SK-N-SH (cell line): Measurements from ENCODE around the gene QSER1. TPM values are rescaled to one million over a fixed set of nuclear protein-coding genes. Genes with fewer than 3 reads are reported as not detected.

ENCODE experiments used
- CTCF ChIA-PET: fragments of 300-600, 350-600 bp; formaldehyde crosslinking; extraction: SDS; loops from one replicate; lab custom pipeline; 2021; lab: Yijun Ruan, JAX
- POLR2A ChIA-PET: fragments of 350-600 bp; sonication (Branson Sonifier 250); formaldehyde crosslinking; extraction: SDS; loops from one replicate; lab custom pipeline; 2020; ENCODE audit warnings: antibody characterized with exemption, inconsistent platforms; lab: Yijun Ruan, JAX
- DNase-seq: peaks from one replicate; pipeline ENCODE4 v3.0.0; 2012
- H2AFZ ChIP-seq: fragments of 200-600 bp; sonication (generic); 2 replicates; pipeline ENCODE4 v1.8.1; 2016; ENCODE audit warnings: antibody characterized with exemption, mild to moderate bottlenecking, low read depth
- H3F3A ChIP-seq: fragments of 200-600 bp; sonication (generic); replicated peaks from 2 replicates; pipeline ENCODE3; 2016; ENCODE audit warnings: antibody characterized with exemption, mild to moderate bottlenecking; ENCODE audit not compliant: insufficient read depth
- H3K27ac ChIP-seq, 2 experiments: fragments of 200-500 bp in 1 of 2; fragments of 200-600 bp in 1 of 2; sonication (Bioruptor generic) in 1 of 2; sonication (generic), shearing (Covaris generic) in 1 of 2; 2 replicates each; pipeline versions ENCODE4 v1.5.1 to v1.6.1; 2014 to 2016; ENCODE audit warnings: low read depth in 2 of 2, inconsistent platforms in 1 of 2, low read length in 1 of 2, mild to moderate bottlenecking in 1 of 2, mixed read lengths in 1 of 2
- H3K27me3 ChIP-seq: fragments of 200-600 bp; sonication (generic), shearing (Covaris generic); 2 replicates; pipeline ENCODE4 v1.6.1; 2016; ENCODE audit warnings: mixed run types; ENCODE audit not compliant: insufficient read depth
- H3K36me3 ChIP-seq, 2 experiments: fragments of 200-500 bp in 1 of 2; fragments of 200-600 bp in 1 of 2; sonication (Bioruptor generic) in 1 of 2; sonication (generic) in 1 of 2; replicated peaks in 1 of 2; 2 replicates each; pipeline versions ENCODE3 to v1.5.1; 2014 to 2016; ENCODE audit warnings: low read length in 1 of 2, mild to moderate bottlenecking in 1 of 2; ENCODE audit not compliant: insufficient read depth in 2 of 2, control insufficient read depth in 1 of 2
- H3K4me1 ChIP-seq, 2 experiments: fragments of 200-500 bp in 1 of 2; fragments of 200-600 bp in 1 of 2; sonication (Bioruptor generic) in 1 of 2; sonication (generic), shearing (Covaris generic) in 1 of 2; 2 replicates each; pipeline versions ENCODE4 v1.5.1 to v1.6.1; 2014 to 2016; ENCODE audit warnings: low read depth in 1 of 2, low read length in 1 of 2, mixed run types in 1 of 2; ENCODE audit not compliant: insufficient read depth in 2 of 2, control insufficient read depth in 1 of 2
- H3K4me2 ChIP-seq: fragments of 200-600 bp; sonication (generic), shearing (Covaris generic); 2 replicates; pipeline ENCODE4 v1.6.1; 2017; ENCODE audit warnings: mixed run types
- H3K4me3 ChIP-seq, 2 experiments: fragments of 200-500 bp in 1 of 2; fragments of 200-600 bp in 1 of 2; sonication (Bioruptor generic) in 1 of 2; sonication (generic), shearing (Covaris generic) in 1 of 2; 2 replicates each; pipeline versions ENCODE4 v1.5.1 to v1.8.1; 2014 to 2016; ENCODE audit warnings: low read depth in 2 of 2, inconsistent platforms in 1 of 2, low read length in 1 of 2, mild to moderate bottlenecking in 1 of 2, mixed read lengths in 1 of 2, moderate library complexity in 1 of 2
- H3K79me2 ChIP-seq: fragments of 200-600 bp; sonication (generic); 2 replicates; pipeline ENCODE4 v1.8.1; 2017; ENCODE audit warnings: mild to moderate bottlenecking; ENCODE audit not compliant: insufficient read depth
- H3K9ac ChIP-seq: fragments of 200-600 bp; sonication (generic); 2 replicates; pipeline ENCODE4 v1.6.1; 2017; ENCODE audit warnings: mixed run types
- H3K9me2 ChIP-seq: fragments of 200-600 bp; sonication (generic); 2 replicates; pipeline ENCODE4 v1.6.1; 2017; ENCODE audit warnings: mixed run types
- H3K9me3 ChIP-seq: fragments of 200-600 bp; sonication (generic); 2 replicates; pipeline ENCODE4 v1.6.1; 2017; ENCODE audit warnings: mixed run types, mild to moderate bottlenecking, moderate library complexity
- H4K20me1 ChIP-seq: fragments of 200-600 bp; sonication (generic); 2 replicates; pipeline ENCODE4 v1.6.1; 2017; ENCODE audit warnings: mild to moderate bottlenecking, mixed run types; ENCODE audit not compliant: insufficient read depth
- CTCF ChIP-seq: fragments of 200-600 bp; sonication (generic); IDR thresholded peaks from 2 replicates; pipeline ENCODE4 v1.6.1; 2017; ENCODE audit warnings: antibody characterized with exemption, mild to moderate bottlenecking, moderate library complexity
- ELF1 ChIP-seq: IDR thresholded peaks from 2 replicates; pipeline ENCODE4 v1.4.0; 2012
- FOSL2 ChIP-seq: IDR thresholded peaks from 2 replicates; pipeline ENCODE4 v1.4.0; 2012; ENCODE audit warnings: low read depth, mild to moderate bottlenecking, moderate library complexity, borderline replicate concordance
- FOXJ3 ChIP-seq: sonication (generic); formaldehyde crosslinking; IDR thresholded peaks from 2 replicates; pipeline ENCODE4 v1.5.1; 2020; ENCODE audit warnings: mild to moderate bottlenecking, missing genetic modification reagents
- GABPA ChIP-seq: IDR thresholded peaks from 2 replicates; pipeline ENCODE4 v1.4.0; 2012; ENCODE audit warnings: low read depth, mild to moderate bottlenecking
- IRF3 ChIP-seq: fragments of 150-350 bp; IDR thresholded peaks from 2 replicates; pipeline ENCODE4 v1.6.1; 2016; ENCODE audit warnings: mild to moderate bottlenecking, low read depth, low read length
- MEF2A ChIP-seq: IDR thresholded peaks from 2 replicates; pipeline ENCODE4 v1.4.0; 2012; ENCODE audit warnings: low read depth, borderline replicate concordance
- MXI1 ChIP-seq: IDR thresholded peaks from 2 replicates; pipeline ENCODE4 v1.6.1; 2012; ENCODE audit warnings: mild to moderate bottlenecking, low read depth, low read length, improper control_type of control experiment
- NFIC ChIP-seq: IDR thresholded peaks from 2 replicates; pipeline ENCODE4 v1.4.0; 2012; ENCODE audit warnings: borderline replicate concordance
- NRF1 ChIP-seq: IDR thresholded peaks from 2 replicates; pipeline ENCODE4 v1.6.1; 2012; ENCODE audit warnings: low read depth, mild to moderate bottlenecking, low read length
- REST ChIP-seq: IDR thresholded peaks from 2 replicates; pipeline ENCODE4 v1.6.1; 2012; ENCODE audit warnings: mild to moderate bottlenecking, low read depth, low read length, moderate library complexity
- RFX5 ChIP-seq: IDR thresholded peaks from 2 replicates; pipeline ENCODE4 v1.6.1; 2012; ENCODE audit warnings: mild to moderate bottlenecking, improper control_type of control experiment, low read length
- RXRA ChIP-seq: IDR thresholded peaks from 2 replicates; pipeline ENCODE4 v1.4.0; 2012; ENCODE audit warnings: low read depth, mild to moderate bottlenecking, borderline replicate concordance
- SIN3A ChIP-seq: IDR thresholded peaks from 2 replicates; pipeline ENCODE4 v1.6.1; 2012; ENCODE audit warnings: low read depth, mild to moderate bottlenecking, low read length, moderate library complexity, borderline replicate concordance
- TAF1 ChIP-seq: IDR thresholded peaks from 2 replicates; pipeline ENCODE4 v1.6.1; 2012; ENCODE audit warnings: low read depth, mild to moderate bottlenecking, low read length, moderate library complexity, borderline replicate concordance
- YY1 ChIP-seq: IDR thresholded peaks from 2 replicates; pipeline ENCODE4 v1.4.0; 2012; ENCODE audit warnings: low read depth, mild to moderate bottlenecking
- WGBS: methylation state at CpG from one replicate; pipeline ENCODE4 v1.1.6; 2017; ENCODE audit warnings: low lambda C conversion rate; 5-methylcytosine and 5-hydroxymethylcytosine counted together
- polyA plus RNA-seq, 3 experiments: library from polyadenylated mRNA; depleted of rRNA; stranded (reverse); fragments of >200 nt; gene quantifications; 2 replicates each; pipeline ENCODE4 v1.2.3, GENCODE V29; 2012
- TF ChIP-seq, protein P1 (sequence below): fragments of 150-350 bp; IDR thresholded peaks from 2 replicates; pipeline ENCODE4 v1.6.1; 2017; ENCODE audit warnings: antibody characterized with exemption, low read length, low read depth, borderline replicate concordance
- TF ChIP-seq, protein P2 (sequence below): IDR thresholded peaks from 2 replicates; pipeline ENCODE4; 2012
- TF ChIP-seq, protein P3 (sequence below): IDR thresholded peaks from 2 replicates; pipeline ENCODE4 v1.4.0; 2012; ENCODE audit warnings: low read depth

Gene QSER1
- polyA plus RNA-seq, 1 of the 3 experiments (the other 2 are of a cell fraction) = 4.2 TPM

- Histone ChIP-seq H3K4me1 (peaks cover 2 to 17% of the 10 kb centered on the region in 2 experiments; a peak in 3 of 4 replicates), H4K20me1 (no peaks in the 10 kb centered on the region), H3K9ac (no peak overlapping the region), H3F3A (peaks cover 11% of the 10 kb centered on the region), H3K79me2 (peaks cover 55% of the 10 kb centered on the region), H3K27me3 (no peaks in the 10 kb centered on the region), H3K9me3 (no peaks in the 10 kb centered on the region), H2AFZ (no peak overlapping the region), H3K9me2 (no peaks in the 10 kb centered on the region), H3K4me2 (no peak overlapping the region), H3K27ac (no peak overlapping the region), H3K36me3 (peaks cover 11 to 27% of the 10 kb centered on the region in 2 experiments), H3K4me3 (no peak overlapping the region)
- ChIA-PET POLR2A (interaction anchor here (1.1 kb wide), 1 partner anchor 58 kb away, joined by 3 read pairs; no protein-coding TSS in a partner anchor), CTCF (interaction anchor here (1.8 to 3.3 kb wide), 2 partner anchors 10 to 116 kb away, joined by 4 to 11 read pairs; no protein-coding TSS in a partner anchor)
- no peak for DNase-seq
- TF ChIP-seq NFIC = no peak
Measured at GRCh38 chr11:32949739-32950138, 57.1 kb downstream of the QSER1 start.

DNA sequence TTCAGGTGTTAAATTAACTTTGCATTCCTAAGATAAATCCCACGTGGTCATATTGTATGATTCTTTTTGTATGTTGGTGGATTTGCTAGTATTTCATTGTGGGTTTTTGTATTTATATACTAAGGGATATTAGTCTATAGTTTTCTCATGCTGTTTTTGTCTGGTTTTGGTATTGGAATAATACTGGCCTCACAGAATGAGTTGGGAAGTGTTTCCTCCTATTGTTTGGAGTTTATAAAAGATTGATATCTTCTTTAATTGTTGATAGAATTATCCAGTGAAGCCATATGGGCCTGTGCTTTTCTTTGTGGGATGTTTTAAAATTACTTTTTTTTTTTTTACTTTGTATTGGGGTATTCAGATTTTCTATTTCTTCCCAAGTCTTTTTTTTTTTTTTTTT, 59.8 kb downstream of the QSER1 start:
- Histone ChIP-seq H3K36me3 (peaks cover 26 to 45% of the 10 kb centered on the region in 2 experiments), H3K27me3 (no peaks in the 10 kb centered on the region), H3K4me3 (no peak overlapping the region), H2AFZ (no peak overlapping the region), H3K4me2 (no peak overlapping the region), H4K20me1 (no peaks in the 10 kb centered on the region), H3F3A (peaks cover 13% of the 10 kb centered on the region), H3K9me3 (no peaks in the 10 kb centered on the region), H3K9me2 (no peaks in the 10 kb centered on the region), H3K9ac (no peak overlapping the region), H3K4me1 (peaks cover 2 to 17% of the 10 kb centered on the region in 2 experiments; a peak in 3 of 4 replicates), H3K27ac (no peak overlapping the region), H3K79me2 (peaks cover 53% of the 10 kb centered on the region)
- no peak for DNase-seq
- TF ChIP-seq, protein P1, sequence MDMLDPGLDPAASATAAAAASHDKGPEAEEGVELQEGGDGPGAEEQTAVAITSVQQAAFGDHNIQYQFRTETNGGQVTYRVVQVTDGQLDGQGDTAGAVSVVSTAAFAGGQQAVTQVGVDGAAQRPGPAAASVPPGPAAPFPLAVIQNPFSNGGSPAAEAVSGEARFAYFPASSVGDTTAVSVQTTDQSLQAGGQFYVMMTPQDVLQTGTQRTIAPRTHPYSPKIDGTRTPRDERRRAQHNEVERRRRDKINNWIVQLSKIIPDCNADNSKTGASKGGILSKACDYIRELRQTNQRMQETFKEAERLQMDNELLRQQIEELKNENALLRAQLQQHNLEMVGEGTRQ = no peak
- TF ChIP-seq, protein P2, sequence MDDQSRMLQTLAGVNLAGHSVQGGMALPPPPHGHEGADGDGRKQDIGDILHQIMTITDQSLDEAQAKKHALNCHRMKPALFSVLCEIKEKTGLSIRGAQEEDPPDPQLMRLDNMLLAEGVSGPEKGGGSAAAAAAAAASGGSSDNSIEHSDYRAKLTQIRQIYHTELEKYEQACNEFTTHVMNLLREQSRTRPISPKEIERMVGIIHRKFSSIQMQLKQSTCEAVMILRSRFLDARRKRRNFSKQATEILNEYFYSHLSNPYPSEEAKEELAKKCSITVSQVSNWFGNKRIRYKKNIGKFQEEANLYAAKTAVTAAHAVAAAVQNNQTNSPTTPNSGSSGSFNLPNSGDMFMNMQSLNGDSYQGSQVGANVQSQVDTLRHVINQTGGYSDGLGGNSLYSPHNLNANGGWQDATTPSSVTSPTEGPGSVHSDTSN = no peak
- TF ChIP-seq SIN3A (no peak), YY1 (no peak), REST (no peak), CTCF (no peak), NRF1 (no peak), TAF1 (no peak), FOSL2 (no peak), IRF3 (no peak), RXRA (no peak), MXI1 (no peak), MEF2A (no peak), ELF1 (no peak), FOXJ3 (CRISPR knock-in tag) (no peak), RFX5 (no peak), GABPA (no peak)
- TF ChIP-seq, protein P3, sequence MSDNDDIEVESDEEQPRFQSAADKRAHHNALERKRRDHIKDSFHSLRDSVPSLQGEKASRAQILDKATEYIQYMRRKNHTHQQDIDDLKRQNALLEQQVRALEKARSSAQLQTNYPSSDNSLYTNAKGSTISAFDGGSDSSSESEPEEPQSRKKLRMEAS = no peak
- CTCF ChIA-PET = no interaction called here
- 37% methylated on average over 1 of the region's 1 CpG for WGBS
- POLR2A ChIA-PET = no interaction called here
